Breast epithelium (tissue), 3 donors: ENCODE data around the gene FAM83B.

Experiments used
- POLR2A ChIP-seq: fragments of 450-650 bp; IDR thresholded peaks from one replicate; pipeline ENCODE4 v1.6.1; 2016; ENCODE audit warnings: antibody characterized with exemption, mild to moderate bottlenecking, moderate library complexity
- POLR2AphosphoS5 ChIP-seq, 3 donors: sonication (generic); formaldehyde crosslinking; IDR thresholded peaks; one replicate each; pipeline ENCODE4 v1.6.1; 2017; ENCODE audit warnings: antibody characterized with exemption in 3 of 3
- TF ChIP-seq, protein P1 (sequence below), 3 donors: fragments of 450-650 bp; IDR thresholded peaks; one replicate each; pipeline ENCODE4 v1.5.1; 2016 to 2017; ENCODE audit warnings: antibody characterized with exemption in 3 of 3, mild to moderate bottlenecking in 3 of 3, moderate library complexity in 3 of 3

DNA sequence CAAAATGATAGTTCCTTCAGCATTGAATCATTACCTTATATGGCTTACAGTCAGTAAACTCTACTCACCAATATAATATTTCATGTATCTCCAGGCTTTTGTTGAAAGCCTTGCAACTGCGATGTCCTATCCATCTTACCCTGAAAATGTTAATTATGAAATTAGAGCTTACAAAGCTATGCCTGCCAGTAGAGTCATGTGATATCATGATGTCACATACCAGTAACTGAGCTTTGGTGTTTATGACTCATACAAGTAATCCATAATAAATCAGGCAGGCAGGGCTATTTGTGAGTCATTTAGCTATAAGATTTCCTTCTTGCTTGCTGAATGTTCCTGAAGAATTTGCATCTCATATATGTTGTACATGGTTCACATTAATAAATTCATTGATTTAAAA, 44.9 kb upstream of the FAM83B start:
- no peak for TF ChIP-seq POLR2AphosphoS5 (IDR thresholded peaks at IDR 0.05)
- TF ChIP-seq, protein P1, sequence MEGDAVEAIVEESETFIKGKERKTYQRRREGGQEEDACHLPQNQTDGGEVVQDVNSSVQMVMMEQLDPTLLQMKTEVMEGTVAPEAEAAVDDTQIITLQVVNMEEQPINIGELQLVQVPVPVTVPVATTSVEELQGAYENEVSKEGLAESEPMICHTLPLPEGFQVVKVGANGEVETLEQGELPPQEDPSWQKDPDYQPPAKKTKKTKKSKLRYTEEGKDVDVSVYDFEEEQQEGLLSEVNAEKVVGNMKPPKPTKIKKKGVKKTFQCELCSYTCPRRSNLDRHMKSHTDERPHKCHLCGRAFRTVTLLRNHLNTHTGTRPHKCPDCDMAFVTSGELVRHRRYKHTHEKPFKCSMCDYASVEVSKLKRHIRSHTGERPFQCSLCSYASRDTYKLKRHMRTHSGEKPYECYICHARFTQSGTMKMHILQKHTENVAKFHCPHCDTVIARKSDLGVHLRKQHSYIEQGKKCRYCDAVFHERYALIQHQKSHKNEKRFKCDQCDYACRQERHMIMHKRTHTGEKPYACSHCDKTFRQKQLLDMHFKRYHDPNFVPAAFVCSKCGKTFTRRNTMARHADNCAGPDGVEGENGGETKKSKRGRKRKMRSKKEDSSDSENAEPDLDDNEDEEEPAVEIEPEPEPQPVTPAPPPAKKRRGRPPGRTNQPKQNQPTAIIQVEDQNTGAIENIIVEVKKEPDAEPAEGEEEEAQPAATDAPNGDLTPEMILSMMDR (IDR thresholded peaks at IDR 0.05): no peak
- TF ChIP-seq POLR2A: no peak
